Measurements from ENCODE around the gene NUDT12. TPM values are rescaled to one million over a fixed set of nuclear protein-coding genes. Genes with fewer than 3 reads are reported as not detected.

NUDT12 gene
- total RNA-seq, 1 experiment from 2014 or later: 12.9 TPM

- Histone ChIP-seq H3K79me2 (ENCODE audit: low read depth) (no peaks in the 10 kb centered on the region), H3K27ac (no peak overlapping the region), H3K4me2 (no peak overlapping the region), H2AFZ (no peak overlapping the region), H3K4me3 (no peak overlapping the region), H3K4me1 (replicated peaks; ENCODE audit: insufficient read depth) (no peaks in the 10 kb centered on the region), H3F3A (ENCODE audit: insufficient read depth, low read depth) (no peaks in the 10 kb centered on the region), H3K27me3 (ENCODE audit: insufficient read depth, low read depth) (no peaks in the 10 kb centered on the region), H3K36me3 (ENCODE audit: low read depth) (no peaks in the 10 kb centered on the region), H3K9me2 (ENCODE audit: insufficient read depth) (no peaks in the 10 kb centered on the region), H4K20me1 (ENCODE audit: insufficient read depth) (no peaks in the 10 kb centered on the region), H3K9me3 (ENCODE audit: insufficient read depth, low read depth) (no peaks in the 10 kb centered on the region)
- intact Hi-C loops (cut with micrococcal nuclease; ENCODE audit: unreplicated experiment): no loop called here
- no peak for DNase-seq
- no TSS peak for BruUV-seq (replicated peaks)
- POLR2A ChIA-PET (ENCODE audit: unreplicated experiment): no interaction called here
- CTCF ChIA-PET: no interaction called here
- TF ChIP-seq CTCF (conservative IDR thresholded peaks at IDR 0.05) (no peak), EZH2 (IDR thresholded peaks at IDR 0.05; ENCODE audit: low read depth) (no peak)
Measured at GRCh38 chr5:103598997-103599566, 36.5 kb upstream of the NUDT12 start.

GRCh38 chr5:103590221-103590620 lies 27.6 kb upstream of the NUDT12 start:
- intact Hi-C loops (cut with micrococcal nuclease; ENCODE audit: unreplicated experiment): no loop called here
- POLR2A ChIA-PET (ENCODE audit: unreplicated experiment): no interaction called here
- Histone ChIP-seq H2AFZ (no peak overlapping the region), H3K27me3 (ENCODE audit: insufficient read depth, low read depth) (no peaks in the 10 kb centered on the region), H3K4me3 (no peak overlapping the region), H3K27ac (no peak overlapping the region), H3K4me1 (replicated peaks; ENCODE audit: insufficient read depth) (no peaks in the 10 kb centered on the region), H3K79me2 (ENCODE audit: low read depth) (no peaks in the 10 kb centered on the region), H4K20me1 (ENCODE audit: insufficient read depth) (no peaks in the 10 kb centered on the region), H3K9me2 (ENCODE audit: insufficient read depth) (no peaks in the 10 kb centered on the region), H3K4me2 (no peak overlapping the region), H3F3A (ENCODE audit: insufficient read depth, low read depth) (no peaks in the 10 kb centered on the region), H3K36me3 (ENCODE audit: low read depth) (no peaks in the 10 kb centered on the region), H3K9me3 (ENCODE audit: insufficient read depth, low read depth) (no peaks in the 10 kb centered on the region)
- DNase-seq: no peak
- TF ChIP-seq CTCF (conservative IDR thresholded peaks at IDR 0.05): no peak
- TF ChIP-seq EZH2 (IDR thresholded peaks at IDR 0.05; ENCODE audit: low read depth): no peak
- no TSS peak for BruUV-seq (replicated peaks)
- CTCF ChIA-PET: no interaction called here

GRCh38 chr5:103589776-103590175 lies 27.2 kb upstream of the NUDT12 start:
- TF ChIP-seq CTCF (conservative IDR thresholded peaks at IDR 0.05): no peak
- TF ChIP-seq EZH2 (IDR thresholded peaks at IDR 0.05; ENCODE audit: low read depth): no peak
- BruUV-seq (replicated peaks): no TSS peak
- Histone ChIP-seq H4K20me1 (ENCODE audit: insufficient read depth) (no peaks in the 10 kb centered on the region), H3K36me3 (ENCODE audit: low read depth) (no peaks in the 10 kb centered on the region), H3K9me2 (ENCODE audit: insufficient read depth) (no peaks in the 10 kb centered on the region), H3K4me3 (no peak overlapping the region), H3K79me2 (ENCODE audit: low read depth) (no peaks in the 10 kb centered on the region), H3F3A (ENCODE audit: insufficient read depth, low read depth) (no peaks in the 10 kb centered on the region), H3K27me3 (ENCODE audit: insufficient read depth, low read depth) (no peaks in the 10 kb centered on the region), H2AFZ (no peak overlapping the region), H3K4me2 (no peak overlapping the region), H3K9me3 (ENCODE audit: insufficient read depth, low read depth) (no peaks in the 10 kb centered on the region), H3K27ac (no peak overlapping the region), H3K4me1 (replicated peaks; ENCODE audit: insufficient read depth) (no peaks in the 10 kb centered on the region)
- no peak for DNase-seq
- POLR2A ChIA-PET (ENCODE audit: unreplicated experiment): no interaction called here
- CTCF ChIA-PET: no interaction called here
- intact Hi-C loops (cut with micrococcal nuclease; ENCODE audit: unreplicated experiment): loop anchor here (5.0 kb wide), 1 partner anchor 218 kb away; no protein-coding TSS in a partner anchor
